Activated CD8-positive, alpha-beta memory T cell treated with anti-CD3 and anti-CD28 coated beads for 48 hours (primary cell): ENCODE measurements around the gene TRMT1.
A peak's percentile ranks its signal among the peaks of the same experiment; 100 is the strongest.
"Not testable (repeated sequence)": the region's sequence is repeated elsewhere in the genome, so short reads cannot be mapped to it uniquely, and the experiment has no call there.

ENCODE experiments used
- DNase-seq, 3 experiments: peaks; one replicate each; pipeline ENCODE4 v3.0.0-alpha.2; 2020; ENCODE audit warnings: low read depth in 2 of 3, low spot score in 2 of 3

The TRMT1 gene

GRCh38 chr19:13116282-13117175 is at the start of gene TRMT1:
Gene TRMT1, minus strand, starts transcription at chr19:13116740. Its CDS starts 341 bp downstream, at chr19:13116399.
- DNase-seq: peak; percentile 76 to 82 (median 77)

DNA sequence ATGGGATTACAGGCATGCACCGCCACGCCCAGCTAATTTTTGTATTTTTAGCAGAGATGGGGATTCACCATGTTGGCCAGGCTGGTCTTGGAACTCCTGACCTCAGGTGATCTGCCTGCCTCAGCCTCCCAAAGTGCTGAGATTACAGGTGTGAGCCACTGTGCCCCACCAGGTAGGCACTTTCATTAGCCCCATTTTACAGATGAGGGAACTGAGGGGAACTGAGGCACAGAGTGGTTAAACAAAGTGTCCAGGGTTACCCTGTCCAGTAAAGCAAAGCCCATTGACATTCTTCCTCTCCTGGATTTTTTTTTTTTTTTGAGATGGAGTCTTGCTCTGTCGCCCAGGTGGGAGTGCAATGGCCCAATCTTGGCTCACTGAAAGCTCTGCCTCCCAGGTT is 49.6 kb upstream of the TRMT1 start:
- not testable (repeated sequence) for DNase-seq

- DNase-seq: no peak
These were observed 48.8 kb upstream of the TRMT1 start for GRCh38 chr19:13165162-13165997.

- DNase-seq: no peak
These were observed 48.0 kb upstream of the TRMT1 start for GRCh38 chr19:13164343-13165161.

DNA sequence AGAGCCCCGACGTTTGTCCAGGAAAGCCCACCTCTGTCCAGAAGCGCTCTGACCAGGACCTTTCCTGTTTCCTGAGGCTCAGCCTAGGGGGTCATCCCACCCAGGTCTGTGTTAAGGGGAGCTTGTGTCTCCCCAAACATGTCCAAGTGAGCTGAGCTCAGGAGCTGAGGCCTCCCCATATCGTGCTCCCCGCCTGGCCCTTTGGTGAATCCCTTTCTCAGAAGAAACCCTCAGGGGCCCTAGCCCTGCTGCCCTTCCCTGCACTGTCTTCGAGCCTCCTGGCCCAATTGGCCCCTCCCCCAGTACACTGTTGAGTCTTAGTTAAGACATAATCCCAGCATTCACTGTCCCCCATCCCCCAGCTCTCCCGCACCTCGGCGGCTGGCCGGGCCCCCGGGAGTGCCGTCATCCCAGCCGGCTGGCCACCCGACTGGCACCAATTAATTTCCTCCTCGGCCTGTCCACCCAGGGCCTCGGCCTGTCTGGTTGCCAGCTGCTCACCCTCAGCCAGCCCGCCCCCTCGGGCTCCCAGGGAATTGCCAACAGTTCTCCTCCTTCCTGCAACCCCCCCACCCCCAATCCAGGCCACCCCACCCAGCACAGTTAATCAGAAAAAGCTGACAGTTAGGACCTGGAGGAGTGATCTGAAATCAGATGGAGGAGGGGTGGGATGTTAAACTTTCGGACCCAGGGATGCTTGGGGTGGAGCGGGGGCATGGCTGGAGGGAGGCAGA is 47.2 kb upstream of the TRMT1 start:
- DNase-seq: peak in 1 of 3 experiments; percentile 32

- DNase-seq: peak; percentile 66 to 81 (median 81)
These were observed 46.4 kb upstream of the TRMT1 start for GRCh38 chr19:13162724-13163608.

DNA sequence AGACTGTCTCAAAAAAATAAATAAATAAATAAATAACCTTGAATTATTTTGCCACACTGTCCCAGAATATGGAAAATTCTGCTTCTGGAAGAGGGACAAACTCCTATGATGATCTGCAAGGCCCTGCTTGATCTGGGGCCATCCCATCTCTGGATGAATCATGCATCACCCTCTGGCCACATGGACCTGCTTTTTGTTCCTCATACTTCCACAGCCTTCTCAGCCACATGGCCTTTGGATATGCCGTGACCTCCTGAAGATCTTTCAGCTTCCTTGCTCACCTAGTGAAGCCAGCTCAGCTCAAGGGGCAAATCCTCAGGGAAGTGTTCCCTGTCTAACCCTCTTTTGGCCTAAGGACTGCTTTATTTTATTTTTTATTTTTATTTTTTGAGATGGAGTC is 44.0 kb upstream of the TRMT1 start:
- DNase-seq: no peak

DNA sequence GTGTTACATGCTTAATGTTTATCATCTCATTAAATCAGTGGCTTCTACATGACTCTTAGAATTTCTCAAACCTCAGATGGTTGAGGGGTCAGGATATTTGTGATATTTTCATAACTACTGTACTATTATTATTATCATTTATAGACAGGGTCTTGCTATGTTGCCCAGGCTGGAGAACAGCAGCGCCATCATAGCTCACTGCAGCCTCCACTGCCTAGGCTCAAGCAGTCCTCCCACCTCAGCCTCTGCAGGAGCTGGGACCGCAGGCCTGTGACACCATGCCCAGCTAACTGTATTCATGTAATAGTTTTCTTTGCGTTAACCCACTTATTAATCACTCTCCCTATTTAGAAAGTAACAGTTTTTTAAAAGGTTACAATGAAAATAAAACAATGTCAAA is 43.2 kb upstream of the TRMT1 start:
- DNase-seq: no peak

DNA sequence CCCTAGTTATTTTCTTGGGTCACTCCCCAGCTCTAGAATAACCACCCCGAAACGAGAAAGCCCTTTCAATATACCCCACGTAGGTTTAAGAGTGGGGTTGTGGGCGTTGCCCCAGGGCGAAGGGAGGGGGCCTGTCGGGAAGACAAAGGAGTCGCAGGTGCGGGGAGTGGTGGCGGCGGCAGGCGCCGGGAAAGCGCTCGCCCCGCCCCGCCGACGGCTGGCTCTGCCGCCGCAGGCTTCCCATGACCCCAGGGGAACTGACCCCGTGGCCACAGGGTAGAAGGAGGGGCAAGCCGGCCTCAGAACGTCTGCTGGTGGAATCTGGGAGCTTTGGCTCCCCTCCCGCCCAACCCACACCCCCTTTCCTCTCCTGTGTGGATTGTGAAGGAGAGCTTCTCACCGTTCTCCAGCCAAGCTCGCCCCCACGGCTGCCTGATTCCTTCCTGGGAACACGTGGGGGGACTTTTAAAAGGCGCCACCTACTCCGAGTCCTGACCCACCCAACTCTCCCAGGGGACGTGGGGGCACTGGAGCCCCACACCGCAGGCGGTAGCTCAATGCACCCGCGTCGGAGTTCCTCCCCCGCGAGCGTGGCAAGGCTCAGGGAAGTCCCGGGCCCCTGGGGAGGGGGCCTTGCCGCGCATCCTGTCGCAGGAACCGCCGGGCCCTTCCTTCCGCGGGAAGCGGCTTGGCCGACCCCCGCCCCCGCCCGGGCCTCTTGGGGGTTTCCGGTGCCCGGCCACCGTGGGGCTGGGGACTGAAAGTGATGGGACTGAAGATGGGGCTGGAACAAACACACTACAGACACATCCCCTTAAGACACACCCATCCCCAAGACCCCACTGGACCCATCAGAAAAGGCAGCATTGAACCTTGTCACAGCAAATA is 39.2 kb upstream of the TRMT1 start:
- peak in 2 of 3 experiments; percentile 16 to 77 for DNase-seq

- DNase-seq: peak in 2 of 3 experiments; percentile 60 to 70
These were observed 38.5 kb upstream of the TRMT1 start for GRCh38 chr19:13154911-13155471.

DNA sequence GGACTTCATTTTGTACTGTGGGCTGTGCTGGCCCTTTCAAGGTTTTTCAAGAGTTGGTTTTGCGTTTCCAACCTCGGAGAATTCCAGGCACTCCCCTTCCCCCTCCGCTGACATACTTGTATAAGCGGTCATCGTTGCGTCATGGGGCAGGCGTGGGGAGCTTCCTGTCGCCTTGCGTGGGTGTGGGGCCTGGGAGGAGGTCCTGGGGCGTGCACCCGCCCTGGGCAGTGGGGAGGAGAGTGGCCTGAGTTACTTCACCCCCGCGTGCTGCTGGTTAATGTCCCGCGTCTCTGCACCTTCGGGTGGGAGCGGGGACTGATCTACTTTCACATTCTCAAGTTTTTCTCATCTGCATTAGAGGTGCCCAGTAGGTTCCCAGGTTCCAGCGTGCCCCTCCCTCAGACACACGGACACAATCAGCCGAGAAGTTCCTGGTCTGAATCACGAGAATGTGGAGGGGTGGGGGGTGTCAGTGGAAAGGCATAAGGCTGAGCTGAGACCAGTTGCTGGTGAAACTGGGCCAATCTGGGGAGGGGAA is 37.8 kb upstream of the TRMT1 start:
- peak in 2 of 3 experiments; percentile 44 to 49 for DNase-seq

DNA sequence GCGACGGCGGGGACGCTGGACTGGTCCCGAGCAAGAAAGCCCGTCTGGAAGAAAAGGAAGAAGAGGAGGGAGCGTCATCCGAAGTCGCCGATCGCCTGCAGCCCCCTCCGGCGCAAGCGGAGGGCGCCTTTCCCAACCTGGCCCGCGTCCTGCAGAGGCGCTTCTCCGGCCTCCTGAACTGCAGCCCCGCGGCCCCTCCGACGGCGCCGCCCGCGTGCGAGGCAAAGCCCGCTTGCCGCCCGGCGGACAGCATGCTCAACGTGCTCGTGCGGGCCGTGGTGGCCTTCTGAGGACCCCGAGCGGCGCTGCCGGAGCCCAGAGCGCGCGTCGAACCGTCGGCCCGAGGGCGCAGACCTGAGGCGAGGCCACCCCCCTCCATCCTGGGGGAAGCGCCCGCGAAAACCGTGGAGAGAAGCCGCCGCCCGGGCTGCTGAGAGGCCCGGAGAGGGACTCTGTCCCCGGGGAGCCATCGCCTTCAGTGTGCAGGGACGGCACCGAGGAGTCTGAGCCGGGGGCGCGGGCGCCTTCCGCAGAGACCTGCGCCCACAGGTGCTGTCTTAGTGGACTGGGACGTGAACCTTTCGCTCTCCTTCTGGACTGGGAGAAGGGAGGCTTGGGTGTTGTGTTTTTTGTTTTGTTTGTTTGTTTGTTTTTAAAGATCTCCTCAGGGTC is 37.2 kb upstream of the TRMT1 start:
- DNase-seq: no peak

DNA sequence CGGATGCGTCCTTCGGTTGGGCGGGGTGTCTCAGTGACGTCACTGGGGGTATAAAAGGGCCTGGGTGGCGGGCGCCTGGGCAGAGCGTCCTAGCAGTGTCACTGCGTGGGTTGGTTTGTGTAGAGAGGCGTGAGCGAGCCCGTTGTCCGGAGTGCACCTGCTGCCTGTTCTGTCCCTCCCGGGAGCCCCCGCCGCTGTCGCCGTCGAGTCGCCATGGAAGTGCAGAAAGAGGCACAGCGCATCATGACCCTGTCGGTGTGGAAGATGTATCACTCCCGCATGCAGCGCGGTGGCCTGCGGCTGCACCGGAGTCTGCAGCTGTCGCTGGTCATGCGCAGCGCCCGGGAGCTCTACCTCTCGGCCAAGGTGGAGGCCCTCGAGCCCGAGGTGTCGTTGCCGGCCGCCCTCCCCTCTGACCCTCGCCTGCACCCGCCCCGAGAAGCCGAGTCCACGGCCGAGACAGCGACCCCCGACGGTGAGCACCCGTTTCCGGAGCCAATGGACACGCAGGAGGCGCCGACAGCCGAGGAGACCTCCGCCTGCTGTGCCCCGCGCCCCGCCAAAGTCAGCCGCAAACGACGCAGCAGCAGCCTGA is 36.5 kb upstream of the TRMT1 start:
- peak; percentile 90 to 100 (median 100) for DNase-seq

GRCh38 chr19:13152356-13152973 is 35.9 kb upstream of the TRMT1 start:
- no peak for DNase-seq

DNA sequence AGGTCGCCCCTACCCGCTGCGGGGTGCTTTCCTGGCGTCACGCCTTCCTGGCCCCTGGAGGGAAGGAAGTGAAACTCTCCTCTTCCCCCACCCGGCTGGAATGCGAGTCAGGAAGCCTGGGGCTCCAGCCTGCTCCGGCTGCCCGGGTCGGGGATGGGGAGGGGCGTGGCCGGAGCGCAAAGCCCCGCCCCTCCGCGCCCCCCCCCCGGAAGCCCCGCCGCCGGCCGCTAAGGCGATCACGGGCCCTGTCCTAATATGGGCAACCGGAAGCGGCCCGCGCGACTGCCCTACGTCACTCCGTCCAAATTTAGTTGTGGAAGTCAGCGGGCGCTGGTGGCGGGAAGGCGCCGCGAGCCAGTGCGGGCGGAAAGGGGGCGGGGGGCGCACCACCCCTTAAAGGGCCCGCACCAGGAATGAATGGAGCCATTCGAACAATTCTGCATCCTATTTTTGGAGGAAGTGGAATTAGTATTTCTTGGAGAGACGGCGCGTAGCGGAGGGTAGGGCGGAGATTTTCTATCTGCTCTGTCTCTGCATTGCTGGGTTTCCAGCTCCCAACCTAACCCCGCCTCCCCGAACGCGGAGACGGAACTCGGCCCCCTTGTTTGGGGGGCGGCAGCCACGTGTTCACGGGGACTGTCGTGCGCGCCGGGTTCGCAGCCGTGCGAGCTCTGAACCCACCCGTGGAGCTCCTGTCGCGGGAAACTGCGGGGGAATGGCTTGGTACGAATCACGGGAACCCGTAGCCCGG is 35.2 kb upstream of the TRMT1 start:
- DNase-seq: peak; percentile 77 to 89 (median 88)
